Spleen (tissue), 7 donors: ENCODE data around the gene LRRC3.

Source experiments
- POLR2AphosphoS5 ChIP-seq, 3 donors: sonication (generic); formaldehyde crosslinking; IDR thresholded peaks; one replicate each; pipeline ENCODE4 v1.5.1; 2017; ENCODE audit warnings: antibody characterized with exemption in 3 of 3
- TF ChIP-seq, protein P1 (sequence below), 11 experiments: fragments of 200-600 bp in 7 of 11; fragments of 450-650 bp in 4 of 11; sonication (generic) in 4 of 11; IDR thresholded peaks in 8 of 11; conservative IDR thresholded peaks in 3 of 11; 1 replicate in 7 of 11; 2 replicates in 4 of 11; pipeline versions ENCODE4 v1.4.0 to v1.8.0; 2016 to 2021; ENCODE audit warnings: antibody characterized with exemption in 11 of 11, inconsistent platforms in 4 of 11, mild to moderate bottlenecking in 1 of 11
- donor health status: DM: no; HTN: no; CAD: no; lungs with moderate emphysema.
- donor health status: DM: no; HTN: no; CAD: no.
- donor health status: DM: no; HTN: no; CAD: no.

- TF ChIP-seq, protein P1, sequence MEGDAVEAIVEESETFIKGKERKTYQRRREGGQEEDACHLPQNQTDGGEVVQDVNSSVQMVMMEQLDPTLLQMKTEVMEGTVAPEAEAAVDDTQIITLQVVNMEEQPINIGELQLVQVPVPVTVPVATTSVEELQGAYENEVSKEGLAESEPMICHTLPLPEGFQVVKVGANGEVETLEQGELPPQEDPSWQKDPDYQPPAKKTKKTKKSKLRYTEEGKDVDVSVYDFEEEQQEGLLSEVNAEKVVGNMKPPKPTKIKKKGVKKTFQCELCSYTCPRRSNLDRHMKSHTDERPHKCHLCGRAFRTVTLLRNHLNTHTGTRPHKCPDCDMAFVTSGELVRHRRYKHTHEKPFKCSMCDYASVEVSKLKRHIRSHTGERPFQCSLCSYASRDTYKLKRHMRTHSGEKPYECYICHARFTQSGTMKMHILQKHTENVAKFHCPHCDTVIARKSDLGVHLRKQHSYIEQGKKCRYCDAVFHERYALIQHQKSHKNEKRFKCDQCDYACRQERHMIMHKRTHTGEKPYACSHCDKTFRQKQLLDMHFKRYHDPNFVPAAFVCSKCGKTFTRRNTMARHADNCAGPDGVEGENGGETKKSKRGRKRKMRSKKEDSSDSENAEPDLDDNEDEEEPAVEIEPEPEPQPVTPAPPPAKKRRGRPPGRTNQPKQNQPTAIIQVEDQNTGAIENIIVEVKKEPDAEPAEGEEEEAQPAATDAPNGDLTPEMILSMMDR (IDR thresholded peaks at IDR 0.05 in 8 of 11, conservative IDR thresholded peaks at IDR 0.05 in 3 of 11) = no peak
- TF ChIP-seq POLR2AphosphoS5 (IDR thresholded peaks at IDR 0.05) = no peak
Measured at GRCh38 chr21:44458971-44459711, 3.8 kb downstream of the LRRC3 start.
